Lower leg skin (tissue), 4 donors: ENCODE data around the gene GASK1A. TPM values are rescaled to one million over a fixed set of nuclear protein-coding genes. Genes with fewer than 3 reads are reported as not detected.

Source experiments
- DNase-seq, 2 donors: peaks; one replicate each; pipeline ENCODE4 v3.0.0-alpha.2; 2019; ENCODE audit warnings: low spot score in 2 of 2
- H3K4me3 ChIP-seq: fragments of 200-600 bp; sonication (generic); 2 replicates; pipeline ENCODE4 v1.5.1; 2017; ENCODE audit warnings: mild to moderate bottlenecking, low read depth; ENCODE audit not compliant: poor library complexity, severe bottlenecking
- POLR2A ChIP-seq, 2 donors: fragments of 450-650 bp; IDR thresholded peaks; one replicate each; pipeline ENCODE4 v1.6.1; 2016 to 2017; ENCODE audit warnings: antibody characterized with exemption in 2 of 2, mild to moderate bottlenecking in 1 of 2, moderate library complexity in 1 of 2
- WGBS, 2 donors: methylation state at CpG; one replicate each; pipeline ENCODE4 v1.1.5; 2018; 5-methylcytosine and 5-hydroxymethylcytosine counted together
- intact Hi-C: fragments of 100-400 bp; cut with DNase I; formaldehyde crosslinking; loops from one replicate; pipeline ENCODE4 v1.15.0; 2023; ENCODE audit warnings: low total_unique reads
- total RNA-seq, 4 donors: library from RNA; depleted of rRNA; stranded (reverse); fragments of >200 nt; gene quantifications; one replicate each; pipeline ENCODE4 v1.1.0, GENCODE V29; 2016
- TF ChIP-seq, protein P1 (sequence below), 3 donors: fragments of 450-650 bp; IDR thresholded peaks; one replicate each; pipeline ENCODE4 v1.5.1; 2016; ENCODE audit warnings: antibody characterized with exemption in 3 of 3, mild to moderate bottlenecking in 3 of 3, moderate library complexity in 2 of 3

GASK1A gene
- total RNA-seq, 4 donors from 2014 or later, result 1.4 to 5.6 (median 3.3) TPM

DNA sequence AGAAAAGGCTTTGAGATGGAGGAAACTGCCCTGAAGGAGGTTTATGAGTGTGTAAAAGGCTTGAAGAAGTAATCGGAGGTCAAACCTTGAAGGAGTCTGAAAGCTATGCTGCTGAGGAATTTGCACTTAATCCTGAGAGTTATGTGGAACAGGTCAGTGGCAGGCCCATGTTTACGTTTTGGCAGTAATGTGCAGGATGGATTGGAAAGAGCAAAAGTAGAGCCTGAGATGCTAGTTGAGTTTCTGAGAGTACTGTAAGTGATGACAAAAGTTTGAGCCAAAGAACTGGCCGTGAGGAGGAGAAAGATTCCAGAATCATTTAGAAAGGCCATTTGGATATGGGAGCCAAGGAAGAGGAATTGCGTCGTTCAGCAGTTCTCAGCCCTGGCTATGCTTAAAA lies 3.2 kb upstream of the GASK1A start:
- no peak overlapping the region for H3K4me3 ChIP-seq
- intact Hi-C loops, result no loop called here
- WGBS, 2 donors, result 87% methylated on average over 5 of the region's 5 CpGs
- DNase-seq, result no peak
- TF ChIP-seq POLR2A (IDR thresholded peaks at IDR 0.05), result no peak
- TF ChIP-seq, protein P1, sequence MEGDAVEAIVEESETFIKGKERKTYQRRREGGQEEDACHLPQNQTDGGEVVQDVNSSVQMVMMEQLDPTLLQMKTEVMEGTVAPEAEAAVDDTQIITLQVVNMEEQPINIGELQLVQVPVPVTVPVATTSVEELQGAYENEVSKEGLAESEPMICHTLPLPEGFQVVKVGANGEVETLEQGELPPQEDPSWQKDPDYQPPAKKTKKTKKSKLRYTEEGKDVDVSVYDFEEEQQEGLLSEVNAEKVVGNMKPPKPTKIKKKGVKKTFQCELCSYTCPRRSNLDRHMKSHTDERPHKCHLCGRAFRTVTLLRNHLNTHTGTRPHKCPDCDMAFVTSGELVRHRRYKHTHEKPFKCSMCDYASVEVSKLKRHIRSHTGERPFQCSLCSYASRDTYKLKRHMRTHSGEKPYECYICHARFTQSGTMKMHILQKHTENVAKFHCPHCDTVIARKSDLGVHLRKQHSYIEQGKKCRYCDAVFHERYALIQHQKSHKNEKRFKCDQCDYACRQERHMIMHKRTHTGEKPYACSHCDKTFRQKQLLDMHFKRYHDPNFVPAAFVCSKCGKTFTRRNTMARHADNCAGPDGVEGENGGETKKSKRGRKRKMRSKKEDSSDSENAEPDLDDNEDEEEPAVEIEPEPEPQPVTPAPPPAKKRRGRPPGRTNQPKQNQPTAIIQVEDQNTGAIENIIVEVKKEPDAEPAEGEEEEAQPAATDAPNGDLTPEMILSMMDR (IDR thresholded peaks at IDR 0.05), result no peak

DNA sequence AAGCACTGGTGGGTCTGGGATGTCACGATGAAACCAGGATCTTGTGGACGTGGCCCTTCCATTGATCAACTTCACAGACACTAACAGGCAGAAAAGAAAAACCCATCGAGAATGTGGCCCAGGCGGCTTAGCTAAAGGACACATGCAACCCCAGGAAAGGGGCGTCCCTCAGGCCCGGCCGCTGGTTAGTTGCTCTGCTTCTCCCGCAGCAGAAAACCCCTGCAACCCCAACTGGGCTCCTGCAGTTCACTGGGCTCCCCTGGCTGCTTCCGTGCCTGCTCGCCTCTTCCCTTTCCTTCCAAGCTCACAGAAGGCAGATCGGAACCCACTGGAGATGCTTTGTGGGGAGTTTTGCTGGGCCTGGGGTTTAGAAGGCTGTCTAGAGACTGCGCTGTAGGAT lies 1.1 kb downstream of the GASK1A start:
- H3K4me3 ChIP-seq, result no peak overlapping the region
- intact Hi-C loops, result no loop called here
- TF ChIP-seq, protein P1 (IDR thresholded peaks at IDR 0.05), result no peak
- no peak for TF ChIP-seq POLR2A (IDR thresholded peaks at IDR 0.05)
- 75 to 76% methylated on average over 12 of the region's 12 CpGs for WGBS, 2 donors
- DNase-seq, result no peak

DNA sequence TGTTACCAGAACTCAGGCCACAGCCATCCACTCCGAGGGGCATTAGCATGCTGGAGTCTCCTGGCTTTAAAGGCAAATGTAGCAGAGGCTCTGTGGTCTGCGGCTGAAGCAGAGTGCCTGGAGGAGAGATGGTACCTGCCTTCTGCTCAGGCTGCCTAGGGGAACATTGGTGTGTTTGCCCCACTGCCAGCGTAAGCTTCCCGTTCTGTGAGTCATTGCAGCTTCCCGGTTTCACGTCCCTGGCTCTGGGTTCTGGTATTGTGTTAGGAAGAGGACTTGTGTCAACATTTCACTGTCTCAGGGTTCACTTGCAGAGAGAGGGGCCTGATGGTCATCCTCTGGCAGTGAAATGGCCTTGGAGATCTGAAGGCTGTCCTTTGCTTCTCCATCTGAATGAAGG lies 1.8 kb downstream of the GASK1A start:
- no peak overlapping the region for H3K4me3 ChIP-seq
- TF ChIP-seq, protein P1 (IDR thresholded peaks at IDR 0.05), result no peak
- TF ChIP-seq POLR2A (IDR thresholded peaks at IDR 0.05), result no peak
- intact Hi-C loops, result no loop called here
- peak in 1 of 2 donors; percentile 90 for DNase-seq
- WGBS, 2 donors, result 35 to 68% methylated on average over 6 of the region's 6 CpGs

DNA sequence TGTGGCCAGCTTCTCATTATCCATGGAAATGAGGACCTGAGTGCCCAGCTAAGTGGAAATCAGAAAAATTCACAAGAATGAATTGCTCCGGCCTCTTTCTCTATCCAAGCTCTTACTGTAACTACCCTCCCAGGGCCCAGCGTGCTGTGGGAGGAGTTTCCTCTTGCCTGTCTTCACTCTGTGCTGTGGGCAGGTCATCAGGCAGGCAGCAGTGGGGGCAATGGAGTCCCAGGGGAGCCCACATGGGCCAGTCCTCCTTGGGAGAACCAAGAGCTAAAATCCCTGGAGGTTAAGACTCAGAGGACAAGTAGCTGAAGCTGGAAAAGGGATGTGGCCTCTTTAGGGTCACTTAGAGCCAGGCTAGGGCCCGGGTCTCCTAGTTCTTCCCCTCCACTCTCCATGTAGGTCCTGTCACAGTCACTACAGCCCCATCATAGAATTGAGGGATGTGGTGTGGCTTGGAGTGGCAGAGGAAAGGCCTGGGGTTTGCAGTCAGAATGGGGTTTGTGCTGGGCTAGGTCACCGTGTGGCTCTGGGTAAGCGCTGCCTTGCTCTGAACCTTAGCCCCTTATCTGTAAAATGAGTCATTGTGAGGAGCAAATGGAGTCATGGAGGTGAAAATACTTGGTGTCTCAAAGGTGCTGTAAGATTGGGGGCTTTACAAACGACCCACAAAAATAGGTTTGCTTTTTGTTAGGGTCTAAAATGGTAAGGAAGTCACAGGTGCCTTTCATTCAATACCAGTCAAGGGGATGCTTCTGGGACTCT lies 3.7 kb downstream of the GASK1A start:
- 73 to 80% methylated on average over 6 of the region's 6 CpGs for WGBS, 2 donors
- H3K4me3 ChIP-seq, result no peak overlapping the region
- intact Hi-C loops, result no loop called here
- TF ChIP-seq, protein P1 (IDR thresholded peaks at IDR 0.05), result no peak
- no peak for TF ChIP-seq POLR2A (IDR thresholded peaks at IDR 0.05)
- DNase-seq, result no peak

DNA sequence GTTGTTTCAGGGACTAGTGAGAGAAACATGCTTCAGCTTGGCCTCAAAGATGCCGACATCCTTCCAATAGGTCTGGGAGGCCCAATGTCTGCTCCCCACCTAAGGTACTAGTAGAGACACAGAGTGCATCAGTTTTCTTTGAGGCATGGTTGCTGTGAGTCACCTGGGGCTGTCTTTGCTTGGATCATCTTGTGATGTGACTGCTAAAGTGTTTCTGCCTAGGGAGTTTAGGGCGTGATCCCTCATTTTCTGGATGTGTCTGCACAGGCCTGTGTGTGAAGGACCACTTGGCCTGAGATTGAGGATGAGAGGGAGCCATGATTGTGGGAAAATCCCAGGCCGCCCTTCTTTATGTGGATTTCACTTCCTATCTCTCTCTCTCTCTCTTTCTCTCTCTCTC lies 4.8 kb downstream of the GASK1A start:
- H3K4me3 ChIP-seq, result no peak overlapping the region
- no peak for DNase-seq
- TF ChIP-seq POLR2A (IDR thresholded peaks at IDR 0.05), result no peak
- TF ChIP-seq, protein P1 (IDR thresholded peaks at IDR 0.05), result no peak
- 66 to 77% methylated on average over 2 to 3 of the region's 3 CpGs for WGBS, 2 donors
- intact Hi-C loops, result no loop called here

DNA sequence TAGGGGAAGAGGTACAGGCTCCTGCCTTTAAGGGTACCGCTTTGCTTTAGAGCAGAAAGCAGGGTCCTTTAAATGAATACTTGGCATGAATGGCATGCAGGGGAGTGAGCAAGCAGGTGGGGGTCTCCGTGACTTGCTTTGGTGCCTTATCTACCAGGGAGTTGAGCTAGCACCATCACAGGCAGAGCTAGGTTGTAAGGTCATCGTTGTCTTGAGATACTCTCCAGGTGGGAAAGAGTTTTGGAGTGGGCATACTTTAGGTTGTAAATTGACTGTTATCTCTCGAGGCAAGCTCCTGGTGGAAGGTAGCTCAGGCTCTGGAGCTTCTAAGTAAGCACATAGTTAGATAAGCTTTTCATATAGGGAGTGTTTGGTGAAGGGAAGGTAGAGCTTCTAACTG lies 5.6 kb downstream of the GASK1A start:
- no peak overlapping the region for H3K4me3 ChIP-seq
- DNase-seq, result no peak
- intact Hi-C loops, result no loop called here
- 65 to 68% methylated on average over 4 of the region's 4 CpGs for WGBS, 2 donors
- TF ChIP-seq, protein P1 (IDR thresholded peaks at IDR 0.05), result no peak
- no peak for TF ChIP-seq POLR2A (IDR thresholded peaks at IDR 0.05)
